Stimulated activated CD4-positive, alpha-beta T cell treated with anti-CD3 and anti-CD28 coated beads, Interleukin-1b, Interleukin-23, amount 100 ng/mL, for 1 hour (primary cell): ENCODE data around the gene CXCL16.
A peak's percentile ranks its signal among the peaks of the same experiment; 100 is the strongest.
"Not testable (repeated sequence)": the region's sequence is repeated elsewhere in the genome, so short reads cannot be mapped to it uniquely, and the experiment has no call there.

Experiments used
- DNase-seq, 2 donors: peaks; one replicate each; pipeline ENCODE4 v3.0.0-alpha.2; 2020; ENCODE audit warnings: low read depth in 2 of 2

The CXCL16 gene

GRCh38 chr17:4721203-4722135 is 18.3 kb downstream of the CXCL16 start:
- no peak for DNase-seq

GRCh38 chr17:4720787-4721186 is 18.9 kb downstream of the CXCL16 start:
- no peak for DNase-seq

GRCh38 chr17:4719684-4720221 is 20.0 kb downstream of the CXCL16 start:
- DNase-seq = no peak

GRCh38 chr17:4719146-4719545 is 20.6 kb downstream of the CXCL16 start:
- no peak for DNase-seq

DNA sequence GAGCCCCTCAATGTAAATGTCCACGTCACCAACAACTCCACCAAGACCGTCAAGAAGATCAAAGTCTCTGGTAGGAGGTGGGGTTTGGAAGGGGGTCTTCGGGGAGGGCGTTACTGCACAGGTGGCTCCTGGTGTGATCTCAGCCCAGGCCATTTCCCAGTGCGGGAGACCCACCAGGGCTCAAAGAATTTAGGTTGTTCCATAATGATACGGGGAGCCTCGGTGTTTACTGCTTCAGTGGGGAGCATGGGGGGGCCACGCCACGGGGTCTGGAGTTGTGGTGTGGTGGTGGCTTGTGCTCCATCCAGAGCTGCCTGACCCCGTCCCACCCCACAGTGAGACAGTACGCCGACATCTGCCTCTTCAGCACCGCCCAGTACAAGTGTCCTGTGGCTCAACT is 21.5 kb downstream of the CXCL16 start:
- DNase-seq = no peak

DNA sequence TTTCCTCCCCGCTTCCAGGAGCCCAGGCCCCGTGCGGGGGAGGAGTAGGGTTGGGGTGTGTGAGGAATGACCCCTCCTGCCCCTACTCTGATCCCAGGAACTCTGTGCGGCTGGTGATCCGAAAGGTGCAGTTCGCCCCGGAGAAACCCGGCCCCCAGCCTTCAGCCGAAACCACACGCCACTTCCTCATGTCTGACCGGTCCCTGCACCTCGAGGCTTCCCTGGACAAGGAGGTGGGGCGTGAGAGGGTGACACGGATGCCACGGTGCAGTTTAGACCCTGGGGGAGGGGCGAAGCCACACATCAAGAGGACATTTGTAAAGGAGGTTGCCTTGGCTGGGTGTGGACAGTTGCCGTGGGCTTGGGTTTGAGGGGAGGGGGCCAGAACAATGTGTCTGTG is 21.9 kb downstream of the CXCL16 start:
- DNase-seq = no peak

DNA sequence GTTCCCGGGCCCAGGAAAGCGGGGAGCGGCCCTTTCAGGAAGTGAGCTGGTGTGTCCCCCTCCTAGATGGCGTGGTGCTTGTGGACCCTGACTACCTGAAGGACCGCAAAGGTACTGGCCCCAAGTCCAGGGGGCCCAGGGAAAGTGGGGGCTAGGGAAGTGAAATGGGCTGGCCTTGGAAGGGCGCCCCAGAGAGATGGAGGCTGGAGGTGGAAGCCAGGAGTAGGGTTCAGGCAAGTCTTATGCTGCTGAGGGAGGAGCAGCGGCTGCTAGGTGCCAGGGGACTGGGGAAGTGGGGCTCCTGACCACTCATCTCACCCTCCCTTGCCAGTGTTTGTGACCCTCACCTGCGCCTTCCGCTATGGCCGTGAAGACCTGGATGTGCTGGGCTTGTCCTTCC is 23.6 kb downstream of the CXCL16 start:
- DNase-seq = no peak

GRCh38 chr17:4715063-4715744 is 24.5 kb downstream of the CXCL16 start:
- no peak for DNase-seq

GRCh38 chr17:4714340-4715062 is 25.2 kb downstream of the CXCL16 start:
- not testable (repeated sequence) for DNase-seq

DNA sequence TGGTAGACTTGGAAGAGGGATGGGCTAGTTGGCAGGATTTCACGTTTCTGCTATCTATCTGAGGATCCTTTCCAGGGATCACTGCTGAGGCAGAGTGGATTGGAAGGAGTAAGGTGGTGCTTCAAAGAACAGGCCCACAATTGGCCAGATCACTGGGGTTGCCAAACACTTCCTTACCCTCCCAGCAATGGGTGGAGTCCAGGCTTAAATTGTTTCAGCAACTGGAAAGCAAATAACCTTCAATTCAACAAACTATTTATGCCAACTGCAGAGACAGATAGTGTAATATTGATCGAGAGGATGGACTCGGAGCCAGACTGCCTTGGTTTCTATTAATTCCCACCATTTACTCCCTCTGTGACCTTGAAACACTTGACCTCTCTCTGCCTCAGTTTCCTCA is 27.2 kb downstream of the CXCL16 start:
- DNase-seq = no peak

GRCh38 chr17:4711661-4712181 is 28.0 kb downstream of the CXCL16 start:
- DNase-seq = no peak

DNA sequence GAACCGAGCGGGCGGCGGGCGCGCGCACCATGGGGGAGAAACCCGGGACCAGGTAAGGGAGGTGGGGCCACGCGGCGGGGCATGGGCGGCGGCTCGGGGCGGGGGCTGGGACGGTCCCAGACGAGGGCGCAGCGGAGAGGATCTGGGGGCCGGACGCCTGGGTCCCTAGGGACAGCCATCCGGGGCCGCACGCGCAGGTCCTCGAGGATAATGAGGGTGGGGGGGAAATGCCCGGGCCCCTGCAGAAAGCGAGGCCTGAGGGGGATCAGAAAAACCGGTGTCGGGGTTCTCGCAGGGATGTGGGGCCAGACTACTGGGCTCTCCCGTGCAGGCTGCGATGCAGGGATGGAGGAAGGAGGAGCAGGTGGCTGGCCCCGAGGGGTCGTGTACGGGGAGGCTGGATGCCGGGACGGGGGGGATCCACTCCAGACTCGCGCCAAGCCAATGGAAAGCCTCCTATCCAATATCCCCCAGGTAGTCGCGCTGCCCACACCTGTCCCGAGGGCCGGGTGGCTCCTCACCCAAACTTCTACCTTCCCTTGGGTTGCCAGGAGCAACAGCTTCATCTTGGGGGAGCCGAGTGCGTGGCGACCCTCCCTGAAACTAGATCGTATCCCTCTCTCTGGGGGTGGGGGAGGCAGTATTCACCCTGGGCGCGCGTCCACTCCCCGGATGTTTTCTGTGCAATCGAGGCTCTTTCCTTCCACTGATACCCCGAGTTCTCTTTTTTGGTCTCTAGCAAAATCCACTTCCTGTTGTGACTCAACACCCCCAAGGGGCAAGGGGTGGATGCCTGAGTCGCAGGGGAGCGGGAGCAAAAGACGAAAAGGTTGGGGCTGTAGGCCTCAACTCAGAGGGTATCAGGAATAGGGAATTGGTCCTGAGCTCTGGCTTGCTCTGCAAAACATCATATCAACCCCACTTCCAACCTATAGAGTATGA is 28.8 kb downstream of the CXCL16 start:
- peak in 1 of 2 donors; percentile 16 for DNase-seq

- DNase-seq = peak; percentile 94 to 99
Observed at GRCh38 chr17:4709794-4710692, 29.7 kb downstream of the CXCL16 start, which contains the start of gene ARRB2. Gene ARRB2 (plus strand): TSS chr17:4710632. CDS start chr17:4710722, 90 bp downstream.

GRCh38 chr17:4708436-4708835 is 31.3 kb downstream of the CXCL16 start:
- DNase-seq = no peak

GRCh38 chr17:4706121-4706520 is 33.6 kb downstream of the CXCL16 start:
- DNase-seq = no peak

DNA sequence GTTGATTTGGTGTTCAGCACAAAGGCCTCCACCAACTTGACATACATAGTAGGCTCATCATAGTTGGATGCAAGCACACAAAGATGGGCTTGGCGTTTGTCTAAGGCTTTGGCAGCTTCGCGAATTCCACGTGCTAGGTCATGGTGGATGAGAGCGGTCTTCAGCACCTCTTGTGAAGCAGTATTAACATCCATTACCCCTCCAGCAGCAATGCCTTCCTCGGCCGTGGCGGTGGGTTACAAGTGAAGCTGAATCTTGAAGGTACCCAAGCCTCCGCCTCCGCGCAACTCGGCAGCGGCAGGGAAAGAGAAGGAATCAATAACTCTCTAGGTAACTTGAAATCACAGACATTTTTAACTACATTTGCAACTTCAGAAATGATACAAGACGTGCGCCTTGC is 34.7 kb downstream of the CXCL16 start:
- no peak for DNase-seq

DNA sequence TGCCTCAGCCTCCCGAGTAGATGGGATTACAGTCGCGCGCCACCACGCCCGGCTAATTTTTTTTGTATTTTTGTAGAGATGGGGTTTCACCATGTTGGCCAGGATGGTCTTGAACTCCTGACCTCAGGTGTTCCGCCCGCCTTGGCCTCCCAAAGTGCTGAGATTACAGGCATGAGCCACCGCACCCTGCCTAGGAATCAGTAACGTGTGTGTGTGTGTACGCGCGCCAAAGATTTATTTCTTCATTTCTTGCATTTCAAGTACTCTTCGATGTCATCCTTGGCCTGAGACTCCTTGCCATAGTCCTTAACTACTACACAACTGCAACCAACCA is 35.2 kb downstream of the CXCL16 start:
- DNase-seq = not testable (repeated sequence)

GRCh38 chr17:4703330-4703691 is 36.4 kb downstream of the CXCL16 start:
- no peak for DNase-seq

DNA sequence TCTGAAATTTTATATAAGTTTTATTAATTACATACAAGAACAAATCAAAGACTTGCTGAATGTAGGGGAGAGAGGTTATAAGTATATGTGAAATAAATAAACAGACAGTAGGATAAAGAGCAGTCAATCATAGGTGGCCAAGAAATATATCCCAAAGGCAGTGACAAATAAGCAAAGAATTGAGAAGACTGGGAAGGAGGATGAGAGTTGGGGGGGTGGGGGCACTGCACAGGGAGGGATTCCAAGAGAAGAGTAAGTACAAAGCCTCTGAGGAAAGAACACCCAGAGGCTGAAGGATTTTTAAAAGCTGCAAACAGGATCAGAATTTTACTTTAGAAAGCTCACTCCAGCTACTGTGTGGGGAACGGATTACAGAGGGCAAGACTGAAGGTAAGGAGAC is 38.6 kb downstream of the CXCL16 start:
- no peak for DNase-seq
